Ramos (cell line): ENCODE results near the gene MAB21L1.

Source experiments
- in situ Hi-C: fragments of 300-500 bp; cut with MboI; formaldehyde crosslinking; loops from one replicate; pipeline ENCODE4 v1.14.3; 2022; ENCODE audit warnings: low sequenced_read_pairs; ENCODE audit not compliant: unreplicated experiment

The MAB21L1 gene

DNA sequence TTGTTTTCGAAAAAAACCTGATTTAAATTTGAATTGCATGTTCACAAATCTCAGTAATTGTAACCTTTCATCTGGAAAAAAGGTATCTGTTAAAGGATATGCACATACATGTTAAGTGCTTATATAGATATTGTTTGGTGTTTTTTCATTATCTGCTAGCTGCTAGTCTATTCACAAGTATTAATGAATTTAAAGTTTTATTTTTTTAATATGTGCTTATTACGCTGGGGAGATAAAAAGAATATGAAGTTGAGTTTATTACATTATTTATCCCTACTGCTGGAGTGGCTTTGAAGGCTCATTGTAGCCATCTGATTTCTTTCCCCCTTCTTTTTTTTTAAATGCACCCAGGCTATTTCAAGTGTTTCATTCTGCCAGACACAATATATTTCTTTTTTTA is 3.9 kb upstream of the MAB21L1 start:
- in situ Hi-C loops: no loop called here

GRCh38 chr13:35479706-35480105 is 3.2 kb upstream of the MAB21L1 start:
- in situ Hi-C loops: no loop called here

DNA sequence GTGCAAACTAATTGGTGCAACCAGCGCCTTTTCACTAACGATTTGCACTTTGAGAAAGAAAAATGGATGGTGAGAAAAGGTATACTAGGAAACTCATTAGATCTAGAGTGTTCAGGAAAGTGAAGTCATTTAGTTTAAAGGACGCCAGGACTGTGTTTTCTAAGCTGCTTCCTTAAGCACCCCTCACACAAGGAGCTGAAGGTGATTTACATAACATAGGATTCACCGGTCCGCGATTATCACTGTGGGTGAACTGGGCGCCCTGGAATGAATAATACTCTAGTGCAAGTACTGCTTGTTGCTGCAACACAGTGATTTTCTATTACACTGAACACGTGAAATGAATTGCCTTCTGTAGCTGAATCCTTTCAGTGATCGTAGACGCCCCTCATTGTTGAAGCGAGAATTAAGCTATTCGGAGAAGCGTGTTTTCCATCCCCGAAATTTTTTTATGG is 2.6 kb upstream of the MAB21L1 start:
- in situ Hi-C loops: no loop called here

GRCh38 chr13:35478271-35479037 is 2.0 kb upstream of the MAB21L1 start:
- in situ Hi-C loops: no loop called here

GRCh38 chr13:35477386-35477946 is 977 bp upstream of the MAB21L1 start:
- in situ Hi-C loops: no loop called here

GRCh38 chr13:35475212-35475959 is 1.1 kb downstream of the MAB21L1 start:
- in situ Hi-C loops: no loop called here

- in situ Hi-C loops: no loop called here
Observed at GRCh38 chr13:35474496-35475211, 1.8 kb downstream of the MAB21L1 start.

GRCh38 chr13:35473802-35474201 is 2.7 kb downstream of the MAB21L1 start:
- in situ Hi-C loops: no loop called here

GRCh38 chr13:35473206-35473775 is 3.2 kb downstream of the MAB21L1 start:
- in situ Hi-C loops: no loop called here

GRCh38 chr13:35472323-35472881 is 4.1 kb downstream of the MAB21L1 start:
- in situ Hi-C loops: no loop called here

- in situ Hi-C loops: no loop called here
Observed at GRCh38 chr13:35471706-35472322, 4.7 kb downstream of the MAB21L1 start.

DNA sequence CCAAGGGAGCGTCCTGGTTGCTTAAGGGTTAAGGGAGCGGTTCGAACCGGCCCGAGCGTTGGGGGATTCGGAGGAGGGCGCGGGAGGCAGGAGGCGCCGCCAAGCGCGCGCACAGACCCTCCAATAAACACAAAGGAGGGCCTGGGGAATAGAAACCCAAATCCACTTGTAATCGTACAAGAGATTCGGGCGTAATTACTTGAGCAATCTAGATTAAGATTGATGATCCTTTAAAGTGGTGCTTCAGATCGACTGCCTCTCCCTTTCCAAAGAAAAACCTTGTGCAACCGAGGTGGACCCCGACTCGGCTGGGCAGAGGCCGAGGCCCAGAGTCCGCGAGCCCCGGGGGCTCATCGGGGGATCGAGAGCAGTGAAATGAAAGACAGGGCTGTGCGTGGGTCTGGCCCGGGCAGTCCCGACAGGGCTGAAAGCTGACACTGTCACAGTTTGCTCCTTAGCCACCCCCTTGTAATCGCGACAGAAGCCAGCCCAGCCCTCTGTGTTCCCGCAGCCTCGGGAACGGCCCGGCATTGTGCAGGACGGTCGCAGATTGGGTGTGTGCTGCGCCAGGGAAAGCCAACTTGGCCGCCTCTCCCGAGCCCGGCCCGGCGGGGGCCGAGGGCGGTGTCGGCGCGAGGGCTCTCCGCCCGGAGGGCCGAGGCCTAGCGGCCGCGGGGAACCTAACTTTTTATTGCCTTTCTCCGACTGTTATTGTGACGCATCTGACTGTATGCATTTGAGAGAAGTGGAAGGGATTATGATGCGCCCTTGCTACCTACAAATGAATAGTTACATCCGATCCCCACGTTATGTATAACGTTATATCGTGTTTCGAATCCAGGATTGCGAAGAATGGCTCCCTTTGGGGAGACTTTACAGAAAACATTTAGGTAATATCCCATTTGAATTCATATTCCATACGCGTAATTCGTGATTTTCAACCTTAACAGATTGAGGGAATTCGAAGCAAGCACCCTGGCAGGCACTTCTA is 5.5 kb downstream of the MAB21L1 start:
- in situ Hi-C loops: no loop called here

DNA sequence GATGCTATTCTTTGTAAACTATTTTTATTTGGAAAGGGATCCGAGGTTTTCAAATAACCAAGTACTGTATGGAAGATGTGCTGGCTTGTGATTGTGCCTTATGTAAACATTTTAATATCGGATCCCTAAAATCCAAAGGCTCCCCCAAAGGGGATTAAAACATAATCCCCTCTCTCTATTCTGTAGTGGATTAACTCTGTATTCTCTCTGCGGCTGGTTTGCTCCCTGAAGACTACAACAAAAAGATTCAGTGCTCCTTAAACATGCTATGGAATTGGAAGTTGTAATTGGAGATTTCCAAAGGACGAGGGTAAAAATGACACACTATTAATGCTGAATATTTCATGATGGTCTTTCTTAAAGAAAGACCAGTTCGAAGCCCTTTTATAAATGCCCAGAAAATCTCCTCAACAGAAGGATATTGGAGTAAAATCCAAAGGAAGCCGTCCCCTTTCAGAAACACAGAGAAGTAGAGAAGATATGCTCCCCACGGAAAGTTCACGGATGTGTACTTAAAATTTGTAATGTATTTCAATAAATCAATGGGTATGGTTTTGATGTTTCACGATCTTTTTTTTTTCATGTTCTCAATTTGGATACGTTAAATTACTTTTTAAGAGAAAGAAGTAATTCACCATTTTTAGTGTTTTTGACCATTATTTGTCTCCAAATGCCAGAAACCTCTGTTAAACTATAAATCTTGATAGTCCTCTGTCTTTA is 6.5 kb downstream of the MAB21L1 start:
- in situ Hi-C loops: no loop called here

- in situ Hi-C loops: no loop called here
Observed at GRCh38 chr13:35468195-35468594, 8.3 kb downstream of the MAB21L1 start.

DNA sequence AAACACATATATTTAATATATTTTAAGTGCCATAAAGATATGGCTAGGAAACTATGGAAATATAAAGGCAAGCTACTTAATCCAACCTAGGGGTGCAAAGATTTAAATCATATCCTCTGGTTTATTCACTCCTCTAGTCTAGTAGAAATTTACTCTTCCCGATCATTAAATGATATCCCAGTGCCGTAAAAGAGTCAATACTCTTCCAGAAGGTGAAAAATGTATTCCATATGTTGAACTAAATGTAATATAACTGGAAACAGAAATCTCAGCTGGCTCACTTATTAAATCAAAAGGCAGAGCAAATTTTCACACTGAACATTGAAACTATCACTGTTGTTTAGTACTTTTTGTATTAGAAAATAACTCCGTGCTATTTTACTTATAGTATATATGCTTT is 11.1 kb downstream of the MAB21L1 start:
- in situ Hi-C loops: no loop called here

GRCh38 chr13:35460061-35460460 is 16.4 kb downstream of the MAB21L1 start:
- in situ Hi-C loops: no loop called here

DNA sequence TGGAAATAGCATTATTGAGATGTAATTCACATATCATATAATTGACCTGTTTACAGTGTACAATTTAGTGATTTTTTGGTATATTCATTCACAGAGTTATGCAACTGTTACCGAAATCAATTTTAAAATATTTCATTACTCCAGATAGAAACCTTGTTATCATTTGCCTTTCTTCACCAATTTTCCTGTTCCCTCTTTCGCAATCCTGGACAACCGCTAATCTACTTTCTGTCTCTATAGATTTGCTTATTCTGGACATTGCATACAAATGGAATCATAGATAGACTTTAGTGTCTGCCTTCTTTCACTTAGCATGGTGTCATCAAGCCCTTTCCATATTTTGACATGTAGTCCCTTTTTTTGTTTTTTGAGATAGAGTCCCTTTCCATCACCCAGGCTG is 19.2 kb downstream of the MAB21L1 start:
- in situ Hi-C loops: no loop called here

DNA sequence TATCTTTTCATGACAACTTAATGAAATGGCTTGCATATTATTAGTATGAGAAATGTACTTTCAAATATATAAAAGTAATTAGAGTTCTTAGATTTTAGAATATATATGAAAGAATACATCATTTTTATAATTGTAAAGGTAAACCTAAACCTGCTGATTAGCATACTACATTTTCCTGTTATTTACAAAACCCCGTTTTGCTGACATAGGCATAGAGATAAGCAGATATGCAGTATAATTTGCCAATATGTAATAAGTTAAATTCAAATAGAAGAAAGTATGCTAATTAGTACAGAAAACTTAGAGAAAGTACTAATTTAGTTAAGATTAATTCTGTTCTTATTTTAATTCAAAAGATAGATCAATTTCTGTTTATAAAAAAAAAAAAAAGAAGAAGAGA is 21.5 kb downstream of the MAB21L1 start:
- in situ Hi-C loops: no loop called here
